ENCODE measurements around the gene HEG1. TPM values are rescaled to one million over a fixed set of nuclear protein-coding genes. Genes with fewer than 3 reads are reported as not detected.

Gene HEG1
- total RNA-seq, 4 donors from 2014 or later: 47.8 to 91.7 (median 76.8) TPM

DNA sequence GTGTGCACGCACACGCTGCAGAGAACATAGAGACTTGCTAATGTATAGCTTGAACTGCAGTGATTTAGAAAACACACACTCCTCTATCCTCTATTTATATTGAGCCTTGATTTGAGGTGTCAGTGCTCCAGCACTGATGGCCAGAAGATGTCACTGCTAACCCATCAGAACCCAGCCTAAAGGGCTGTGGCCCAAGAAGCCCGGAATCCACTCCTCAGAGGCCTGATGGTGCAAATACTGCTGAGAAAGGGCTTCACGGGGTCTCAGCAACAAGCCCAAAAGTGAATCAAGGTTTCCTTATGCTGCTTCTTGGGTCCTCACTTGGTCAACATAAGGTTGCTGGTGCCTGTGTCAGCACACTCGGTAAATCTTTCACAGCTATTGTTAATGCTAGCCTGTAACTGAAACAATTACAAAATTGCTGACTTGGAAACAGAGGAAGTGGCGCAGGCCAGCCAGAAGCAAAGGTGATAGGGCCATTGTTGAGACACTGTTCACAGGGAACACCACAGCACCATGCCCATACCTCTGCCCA, 60.3 kb downstream of the HEG1 start:
- H3K27me3 ChIP-seq: no peaks in the 10 kb centered on the region
- TF ChIP-seq, protein P1, sequence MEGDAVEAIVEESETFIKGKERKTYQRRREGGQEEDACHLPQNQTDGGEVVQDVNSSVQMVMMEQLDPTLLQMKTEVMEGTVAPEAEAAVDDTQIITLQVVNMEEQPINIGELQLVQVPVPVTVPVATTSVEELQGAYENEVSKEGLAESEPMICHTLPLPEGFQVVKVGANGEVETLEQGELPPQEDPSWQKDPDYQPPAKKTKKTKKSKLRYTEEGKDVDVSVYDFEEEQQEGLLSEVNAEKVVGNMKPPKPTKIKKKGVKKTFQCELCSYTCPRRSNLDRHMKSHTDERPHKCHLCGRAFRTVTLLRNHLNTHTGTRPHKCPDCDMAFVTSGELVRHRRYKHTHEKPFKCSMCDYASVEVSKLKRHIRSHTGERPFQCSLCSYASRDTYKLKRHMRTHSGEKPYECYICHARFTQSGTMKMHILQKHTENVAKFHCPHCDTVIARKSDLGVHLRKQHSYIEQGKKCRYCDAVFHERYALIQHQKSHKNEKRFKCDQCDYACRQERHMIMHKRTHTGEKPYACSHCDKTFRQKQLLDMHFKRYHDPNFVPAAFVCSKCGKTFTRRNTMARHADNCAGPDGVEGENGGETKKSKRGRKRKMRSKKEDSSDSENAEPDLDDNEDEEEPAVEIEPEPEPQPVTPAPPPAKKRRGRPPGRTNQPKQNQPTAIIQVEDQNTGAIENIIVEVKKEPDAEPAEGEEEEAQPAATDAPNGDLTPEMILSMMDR (IDR thresholded peaks at IDR 0.05): peak; percentile 65 to 78 (median 71)
- TF ChIP-seq POLR2AphosphoS5 (IDR thresholded peaks at IDR 0.05) (peak; percentile 30 to 46), POLR2A (IDR thresholded peaks at IDR 0.05; ENCODE audit: low read depth) (no peak), EP300 (IDR thresholded peaks at IDR 0.05) (no peak)
- no peak overlapping the region for H3K4me3 ChIP-seq
- peaks cover 17 to 93% (median 71%) of the 10 kb centered on the region in 4 donors for H3K36me3 ChIP-seq
- H3K9me3 ChIP-seq: no peaks in the 10 kb centered on the region
- intact Hi-C loops (cut with DNase I): loop anchor here (2.0 to 5.0 kb wide), 3 partner anchors 147 to 443 kb away; no protein-coding TSS in a partner anchor
- peak overlapping the region; percentile 36 to 61 (median 54) for H3K27ac ChIP-seq (replicated peaks in 1 of 4)
- peaks cover 42 to 61% (median 52%) of the 10 kb centered on the region in 4 donors for H3K4me1 ChIP-seq
- no peak for DNase-seq (ENCODE audit: extremely low spot score)
- 49% methylated on average over 6 of the region's 6 CpGs for WGBS

DNA sequence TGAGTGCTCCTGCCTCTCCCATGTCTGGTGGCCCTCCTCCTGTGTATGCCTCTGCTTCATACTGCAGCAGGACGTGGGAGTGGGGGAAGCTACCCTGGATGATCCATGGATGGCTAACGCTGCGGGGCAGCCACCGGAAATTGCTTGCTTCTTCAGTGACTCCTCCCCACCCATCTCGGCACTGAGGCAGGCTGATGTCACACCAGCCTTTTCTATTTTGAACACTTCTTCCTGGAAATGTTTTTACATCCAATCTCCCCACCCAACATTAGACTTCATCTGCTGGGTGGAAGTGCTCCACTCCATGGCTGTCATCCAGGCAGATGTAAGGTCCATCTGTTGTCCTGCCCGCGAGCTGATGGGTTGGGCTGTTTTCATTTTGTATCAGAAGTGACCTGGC, 62.3 kb downstream of the HEG1 start:
- Histone ChIP-seq H3K4me1 (peaks cover 23 to 41% (median 32%) of the 10 kb centered on the region in 4 donors), H3K36me3 (peaks cover 25 to 94% (median 81%) of the 10 kb centered on the region in 4 donors), H3K4me3 (no peak overlapping the region), H3K9me3 (no peaks in the 10 kb centered on the region), H3K27ac (replicated peaks in 1 of 4) (peak overlapping the region; percentile 16 to 65 (median 34)), H3K27me3 (no peaks in the 10 kb centered on the region)
- WGBS: 34% methylated on average over 7 of the region's 7 CpGs
- intact Hi-C loops (cut with DNase I): no loop called here
- no peak for DNase-seq (ENCODE audit: extremely low spot score)
- TF ChIP-seq EP300 (IDR thresholded peaks at IDR 0.05) (no peak), POLR2AphosphoS5 (IDR thresholded peaks at IDR 0.05) (peak; percentile 15 to 33), POLR2A (IDR thresholded peaks at IDR 0.05; ENCODE audit: low read depth) (no peak)
- TF ChIP-seq, protein P1 (IDR thresholded peaks at IDR 0.05): no peak

DNA sequence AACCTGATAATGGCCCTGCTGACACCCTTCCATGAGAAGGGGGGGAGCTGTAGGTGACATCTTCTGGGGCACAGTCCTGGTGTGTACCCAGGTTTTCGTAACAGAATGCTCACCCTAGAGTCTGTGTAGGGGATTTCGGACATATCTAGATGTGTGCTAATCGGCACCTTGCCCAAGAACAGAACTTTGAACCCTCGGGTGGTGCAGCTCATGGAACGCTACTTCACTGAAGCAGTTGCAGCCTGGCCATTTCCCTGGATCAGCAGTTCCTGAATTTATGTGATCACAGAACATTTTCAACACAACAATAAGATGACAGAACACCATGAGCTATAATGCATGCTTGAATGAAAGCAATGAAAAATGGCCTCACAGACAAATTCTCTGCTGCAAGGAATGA, 63.8 kb downstream of the HEG1 start:
- Histone ChIP-seq H3K4me1 (peaks cover 25 to 38% (median 30%) of the 10 kb centered on the region in 4 donors), H3K9me3 (no peaks in the 10 kb centered on the region), H3K4me3 (no peak overlapping the region), H3K27me3 (no peaks in the 10 kb centered on the region), H3K36me3 (peaks cover 17 to 88% (median 75%) of the 10 kb centered on the region in 4 donors), H3K27ac (replicated peaks in 1 of 4) (no peak overlapping the region)
- no peak for TF ChIP-seq POLR2AphosphoS5 (IDR thresholded peaks at IDR 0.05)
- TF ChIP-seq, protein P1 (IDR thresholded peaks at IDR 0.05): no peak
- TF ChIP-seq EP300 (IDR thresholded peaks at IDR 0.05): no peak
- TF ChIP-seq POLR2A (IDR thresholded peaks at IDR 0.05; ENCODE audit: low read depth): no peak
- 94% methylated on average over 5 of the region's 5 CpGs for WGBS
- intact Hi-C loops (cut with DNase I): no loop called here
- no peak for DNase-seq (ENCODE audit: extremely low spot score)

DNA sequence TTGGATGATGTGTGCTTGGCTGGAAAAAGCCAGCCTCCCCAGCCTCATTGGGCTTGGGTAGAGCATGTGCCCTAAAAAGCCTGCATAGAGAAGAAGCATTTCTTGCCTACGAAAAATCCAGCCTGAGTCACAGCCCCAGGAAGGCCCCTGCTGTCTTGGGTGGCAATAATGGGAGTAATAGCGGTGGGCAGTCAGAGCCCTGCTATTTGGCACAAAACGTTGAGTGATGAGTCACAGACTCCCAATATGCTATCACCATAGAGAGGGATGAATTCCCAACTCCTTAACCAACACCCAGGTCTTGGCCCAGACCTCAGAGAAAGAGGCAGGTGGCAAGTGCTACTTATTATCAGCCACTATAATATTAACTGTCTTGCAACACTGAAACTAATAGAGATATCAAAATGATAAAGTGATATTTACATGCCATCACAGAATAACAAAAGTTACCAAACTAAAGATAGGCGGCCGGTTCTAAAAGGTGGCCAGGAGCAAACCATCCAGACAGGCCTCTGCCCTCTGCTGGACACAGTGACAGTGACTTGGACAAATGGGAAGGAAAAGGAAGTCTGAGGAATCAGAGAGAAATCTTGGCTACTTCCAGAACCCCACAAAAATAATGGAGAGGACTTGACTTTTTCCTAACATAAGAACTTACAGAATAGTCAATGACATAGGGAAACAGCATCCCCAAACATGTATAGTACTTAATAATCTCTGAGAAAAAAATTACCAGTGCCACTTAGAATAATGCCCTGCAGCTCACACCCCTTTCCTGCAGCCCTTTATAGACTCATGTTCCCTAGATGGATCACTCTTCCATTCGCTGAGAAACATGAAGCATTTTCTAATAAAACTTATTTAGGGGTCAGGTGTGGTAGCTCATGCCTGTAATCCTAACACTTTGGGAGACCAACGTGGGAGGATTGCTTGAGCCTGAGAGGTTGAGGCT, 69.3 kb downstream of the HEG1 start:
- Histone ChIP-seq H3K27me3 (no peaks in the 10 kb centered on the region), H3K36me3 (peaks cover 15 to 55% (median 41%) of the 10 kb centered on the region in 4 donors), H3K27ac (replicated peaks in 1 of 4) (peak overlapping the region; percentile 69 to 75 (median 71)), H3K4me1 (peaks cover 34 to 44% (median 38%) of the 10 kb centered on the region in 4 donors), H3K9me3 (no peaks in the 10 kb centered on the region), H3K4me3 (no peak overlapping the region)
- intact Hi-C loops (cut with DNase I): no loop called here
- TF ChIP-seq, protein P1 (IDR thresholded peaks at IDR 0.05): peak in 2 of 3 experiments; percentile 38 to 41
- TF ChIP-seq EP300 (IDR thresholded peaks at IDR 0.05) (no peak), POLR2A (IDR thresholded peaks at IDR 0.05; ENCODE audit: low read depth) (no peak), POLR2AphosphoS5 (IDR thresholded peaks at IDR 0.05) (peak in 1 of 2 donors; percentile 32)
- no peak for DNase-seq (ENCODE audit: extremely low spot score)
- WGBS: 63% methylated on average over 7 of the region's 7 CpGs
